GF-D8 (cell line): ENCODE results near the gene SLC9A5.

ENCODE experiments used
- DNase-seq: peaks from one replicate; lab custom pipeline; 2025; lab: John Stamatoyannopoulos, UW

The SLC9A5 gene

GRCh38 chr16:67281536-67282446, 33.0 kb downstream of the SLC9A5 start:
- no peak for DNase-seq

GRCh38 chr16:67282447-67282805, 33.6 kb downstream of the SLC9A5 start:
- DNase-seq, result no peak

GRCh38 chr16:67283039-67283825, 34.5 kb downstream of the SLC9A5 start:
- DNase-seq, result no peak

- DNase-seq, result no peak
Measured at GRCh38 chr16:67283826-67284555, 35.2 kb downstream of the SLC9A5 start.

GRCh38 chr16:67284699-67285646, 36.2 kb downstream of the SLC9A5 start:
- DNase-seq, result no peak

GRCh38 chr16:67286441-67287235, 37.9 kb downstream of the SLC9A5 start:
- no peak for DNase-seq

GRCh38 chr16:67287960-67288359, 39.2 kb downstream of the SLC9A5 start:
- no peak for DNase-seq

- no peak for DNase-seq
Measured at GRCh38 chr16:67291461-67291860, 42.7 kb downstream of the SLC9A5 start.

- no peak for DNase-seq
Measured at GRCh38 chr16:67294171-67294757, 45.5 kb downstream of the SLC9A5 start.

GRCh38 chr16:67294938-67295361, 46.2 kb downstream of the SLC9A5 start:
- DNase-seq, result no peak

GRCh38 chr16:67296420-67296819, 47.6 kb downstream of the SLC9A5 start:
- no peak for DNase-seq

GRCh38 chr16:67298277-67298676, 49.5 kb downstream of the SLC9A5 start:
- DNase-seq, result no peak

GRCh38 chr16:67299269-67299668, 50.5 kb downstream of the SLC9A5 start:
- DNase-seq, result no peak

GRCh38 chr16:67301080-67301782, 52.5 kb downstream of the SLC9A5 start:
- no peak for DNase-seq

- DNase-seq, result no peak
Measured at GRCh38 chr16:67302076-67302475, 53.3 kb downstream of the SLC9A5 start.

GRCh38 chr16:67302970-67303369, 54.2 kb downstream of the SLC9A5 start:
- no peak for DNase-seq

- no peak for DNase-seq
Measured at GRCh38 chr16:67304020-67304419, 55.2 kb downstream of the SLC9A5 start.

- no peak for DNase-seq
Measured at GRCh38 chr16:67305216-67306071, 56.7 kb downstream of the SLC9A5 start.
